Activated gamma-delta T cell treated with anti-CD3 and anti-CD28 coated beads, Interleukin-2, amount 50 U/mL, for 16 hours (primary cell): Measurements from ENCODE around the gene OTOS.

Experiments used
- DNase-seq: peaks from one replicate; pipeline ENCODE4 v3.0.0-alpha.2; 2020; ENCODE audit warnings: low read depth

The OTOS gene

DNA sequence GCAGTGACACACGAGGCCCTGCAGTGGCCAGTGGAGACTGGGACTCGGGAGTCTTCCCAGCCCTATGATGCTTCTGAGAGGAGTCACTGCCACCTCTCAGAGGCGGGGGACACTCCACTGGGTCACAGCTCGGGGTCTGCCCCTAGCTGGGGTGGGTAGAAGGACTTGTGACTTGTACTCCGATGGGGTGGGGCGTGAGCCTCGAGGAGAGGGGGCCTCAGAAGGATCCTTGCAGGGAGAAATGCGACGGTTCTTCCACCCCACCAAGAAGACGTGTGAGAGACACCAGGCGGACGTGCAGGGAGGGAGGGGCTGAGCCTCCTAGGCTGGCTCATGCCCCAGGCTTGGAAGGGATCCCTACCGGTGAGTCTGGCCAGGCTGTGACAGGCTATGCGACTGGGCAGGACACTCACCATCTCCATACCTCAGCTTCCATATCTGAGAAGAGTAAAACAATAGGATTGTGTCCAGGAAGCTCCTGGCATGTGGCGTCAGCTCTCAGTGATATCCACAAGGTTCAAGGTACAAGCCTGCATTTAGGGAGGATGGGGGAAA is 11.1 kb upstream of the OTOS start:
- no peak for DNase-seq

- no peak for DNase-seq
Measured at GRCh38 chr2:240149943-240150784, 9.7 kb upstream of the OTOS start.

DNA sequence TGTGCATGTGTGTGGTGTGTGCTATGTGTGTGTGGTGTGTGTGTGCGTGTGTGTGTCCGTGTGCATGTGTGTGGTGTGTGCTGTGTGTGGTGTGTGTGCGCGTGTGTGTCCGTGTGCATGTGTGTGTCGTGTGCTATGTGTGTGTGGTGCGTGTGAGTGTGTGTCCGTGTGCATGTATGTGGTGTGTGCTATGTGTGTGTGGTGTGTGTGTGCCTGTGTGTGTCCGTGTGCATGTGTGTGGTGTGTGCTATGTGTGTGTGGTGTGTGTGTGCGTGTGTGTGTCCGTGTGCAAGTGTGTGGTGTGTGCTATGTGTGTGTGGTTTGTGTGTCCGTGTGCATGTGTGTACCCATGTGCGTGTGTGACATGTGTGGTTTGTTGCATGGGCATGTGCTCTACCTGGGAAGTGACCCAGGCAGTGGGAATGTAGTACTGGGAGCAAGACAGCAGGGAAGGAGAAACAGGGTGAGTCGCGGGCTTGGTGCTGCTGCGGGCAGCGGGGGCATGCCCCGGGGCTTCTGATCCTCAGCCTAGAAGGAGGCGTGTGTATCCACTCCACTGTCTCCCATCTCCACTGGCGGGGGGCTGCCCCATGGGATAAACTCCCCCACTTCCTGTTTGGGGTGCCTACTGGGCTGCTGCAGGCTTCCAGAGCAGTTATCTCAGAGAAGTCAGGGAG is 7.6 kb upstream of the OTOS start:
- no peak for DNase-seq

GRCh38 chr2:240147382-240147781 is 6.9 kb upstream of the OTOS start:
- no peak for DNase-seq

GRCh38 chr2:240146627-240147278 is 6.3 kb upstream of the OTOS start:
- DNase-seq: no peak

DNA sequence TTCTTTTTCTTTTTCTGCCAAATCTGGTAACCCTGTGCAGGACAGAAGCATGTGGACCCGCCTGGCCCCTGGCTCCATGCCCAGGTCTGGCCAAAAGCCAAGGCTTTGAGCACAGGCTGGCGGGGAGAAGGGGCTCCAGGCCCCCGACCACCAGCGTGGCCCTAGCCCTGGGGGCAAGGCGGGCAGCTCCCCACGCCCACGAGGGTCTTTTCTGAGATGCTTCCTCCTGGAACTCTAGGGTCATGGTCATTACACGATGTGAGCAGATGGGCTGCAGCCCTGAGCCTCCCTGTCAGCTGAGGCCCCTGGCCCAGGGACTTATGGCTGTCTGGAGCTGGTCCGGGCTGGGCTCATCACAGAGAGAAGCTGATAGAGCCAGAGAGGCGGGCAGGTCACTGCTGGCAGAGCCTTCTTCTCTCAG is 5.7 kb upstream of the OTOS start:
- DNase-seq: no peak

- no peak for DNase-seq
Measured at GRCh38 chr2:240145461-240145860, 5.0 kb upstream of the OTOS start.

- no peak for DNase-seq
Measured at GRCh38 chr2:240144649-240145261, 4.3 kb upstream of the OTOS start.

GRCh38 chr2:240143801-240144648 is 3.6 kb upstream of the OTOS start:
- DNase-seq: peak; percentile 77

- no peak for DNase-seq
Measured at GRCh38 chr2:240143276-240143675, 2.8 kb upstream of the OTOS start.

DNA sequence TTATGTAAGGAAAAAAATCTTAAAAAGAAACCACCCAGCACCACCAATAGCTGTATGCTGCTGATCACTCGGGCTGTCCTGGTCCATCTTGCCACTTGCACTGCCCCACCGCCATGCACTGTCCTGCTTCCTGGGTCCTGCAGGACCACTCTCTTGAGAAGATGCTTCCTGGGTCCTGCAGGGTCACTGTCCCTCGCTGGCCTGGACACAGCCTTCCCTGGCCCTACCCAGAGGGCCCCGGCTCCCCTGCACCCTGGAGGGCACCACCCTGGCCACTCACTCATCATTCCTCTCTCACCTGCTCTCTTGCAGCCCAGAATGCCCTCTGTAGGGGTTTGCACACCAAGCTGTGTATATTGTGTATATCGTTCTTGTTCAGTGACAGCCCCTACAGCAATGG is 2.4 kb upstream of the OTOS start:
- DNase-seq: no peak

DNA sequence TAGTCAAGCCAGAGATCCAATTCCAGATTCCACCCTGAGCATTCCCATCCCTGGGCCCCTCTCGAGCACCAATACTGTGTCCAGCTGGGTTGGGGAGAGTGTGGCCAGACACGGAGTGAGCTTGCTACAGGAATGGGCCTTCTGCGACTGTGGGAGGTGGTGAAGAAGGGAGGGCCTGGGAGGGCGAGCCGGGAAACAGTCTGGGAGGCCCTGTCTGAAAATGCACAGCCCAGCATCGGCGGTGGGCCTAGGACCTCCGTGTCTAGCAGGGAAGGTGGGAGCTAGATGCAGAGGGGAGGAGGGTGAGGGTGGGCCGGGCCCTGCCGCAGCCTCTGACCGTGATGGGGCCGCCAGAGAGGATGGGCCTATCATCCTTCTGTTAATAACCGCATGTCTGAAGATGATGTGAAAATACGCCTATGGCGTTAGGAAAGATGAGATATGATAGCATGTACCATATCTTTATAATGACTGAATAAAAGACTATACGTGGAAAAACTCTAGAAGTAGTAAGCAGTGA is 1.9 kb upstream of the OTOS start:
- no peak for DNase-seq

GRCh38 chr2:240141736-240142135 is 1.3 kb upstream of the OTOS start:
- DNase-seq: no peak

DNA sequence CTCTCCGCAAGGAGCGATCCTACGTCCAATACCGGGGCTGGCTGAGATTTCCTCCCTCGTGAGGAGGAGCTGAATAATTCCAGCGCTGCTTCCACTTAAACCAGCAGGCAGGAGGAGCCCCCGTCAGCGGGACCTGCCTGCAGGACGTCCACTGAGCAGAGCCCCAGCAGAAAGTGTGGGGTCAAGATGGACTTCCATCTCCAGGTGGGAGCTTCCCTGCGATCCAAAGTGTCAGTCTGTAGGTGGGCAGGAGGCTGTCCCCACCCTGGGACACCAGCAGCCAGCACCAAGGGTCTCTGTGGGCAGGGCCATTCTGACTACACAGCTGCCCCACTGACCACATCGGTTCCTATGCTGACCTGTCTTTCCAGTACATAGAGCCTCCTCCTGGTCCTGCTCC is 462 bp upstream of the OTOS start:
- no peak for DNase-seq

GRCh38 chr2:240139666-240140393 is 628 bp downstream of the OTOS start:
- DNase-seq: no peak

DNA sequence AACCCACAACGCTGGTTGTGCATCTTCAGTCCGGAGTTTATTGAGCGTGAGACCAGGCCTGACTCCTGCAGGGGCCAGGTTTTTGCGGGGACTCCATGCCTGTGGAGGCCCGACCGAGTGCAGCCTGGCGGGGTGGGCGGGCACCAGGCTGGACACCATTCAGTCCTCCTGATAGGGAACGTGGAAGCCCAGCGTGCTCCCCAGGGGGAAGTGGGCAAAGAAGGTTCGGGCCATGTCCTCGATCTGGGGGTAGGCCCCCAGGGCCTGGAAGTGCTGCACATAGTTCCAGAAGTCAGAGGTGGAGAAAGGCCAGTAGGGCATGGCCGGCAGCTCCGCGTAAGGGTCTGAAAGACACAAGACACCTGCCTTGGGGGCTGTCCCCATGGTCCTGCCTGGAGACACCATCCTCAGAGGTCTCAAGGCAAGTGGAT is 1.4 kb downstream of the OTOS start:
- no peak for DNase-seq

- DNase-seq: no peak
Measured at GRCh38 chr2:240138254-240138984, 2.0 kb downstream of the OTOS start.

DNA sequence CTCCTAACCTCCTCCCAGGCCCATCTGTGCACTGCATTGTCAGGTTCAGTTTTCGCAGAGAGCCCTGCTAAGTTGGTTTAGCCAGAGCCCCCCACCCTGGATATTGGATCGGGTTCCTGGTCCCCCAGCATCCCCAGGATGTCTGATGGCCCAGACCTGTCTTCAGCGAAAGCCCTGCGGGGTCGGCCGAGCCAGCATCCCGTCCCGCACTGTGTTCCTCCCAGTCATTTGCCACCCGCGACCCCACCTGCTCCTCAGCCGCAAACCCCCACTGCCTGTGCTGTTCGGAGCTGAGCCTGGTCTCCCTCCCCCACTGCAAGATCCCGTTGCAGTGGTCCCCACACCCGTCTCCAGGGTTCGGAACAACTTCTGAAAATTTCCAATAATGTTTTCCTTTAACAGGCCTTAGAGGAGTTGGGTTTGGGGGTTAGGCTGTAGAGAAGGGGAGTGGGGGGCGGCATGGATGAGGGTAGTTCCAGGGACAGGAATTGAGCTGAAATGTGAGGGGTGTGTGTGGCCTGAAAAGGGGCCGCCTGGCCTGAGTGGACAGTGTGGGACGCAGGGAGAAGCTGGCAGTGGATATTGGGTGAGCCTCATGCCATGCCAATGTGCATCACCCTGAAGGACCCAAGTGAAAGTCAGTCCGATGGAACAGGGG is 2.7 kb downstream of the OTOS start:
- no peak for DNase-seq

DNA sequence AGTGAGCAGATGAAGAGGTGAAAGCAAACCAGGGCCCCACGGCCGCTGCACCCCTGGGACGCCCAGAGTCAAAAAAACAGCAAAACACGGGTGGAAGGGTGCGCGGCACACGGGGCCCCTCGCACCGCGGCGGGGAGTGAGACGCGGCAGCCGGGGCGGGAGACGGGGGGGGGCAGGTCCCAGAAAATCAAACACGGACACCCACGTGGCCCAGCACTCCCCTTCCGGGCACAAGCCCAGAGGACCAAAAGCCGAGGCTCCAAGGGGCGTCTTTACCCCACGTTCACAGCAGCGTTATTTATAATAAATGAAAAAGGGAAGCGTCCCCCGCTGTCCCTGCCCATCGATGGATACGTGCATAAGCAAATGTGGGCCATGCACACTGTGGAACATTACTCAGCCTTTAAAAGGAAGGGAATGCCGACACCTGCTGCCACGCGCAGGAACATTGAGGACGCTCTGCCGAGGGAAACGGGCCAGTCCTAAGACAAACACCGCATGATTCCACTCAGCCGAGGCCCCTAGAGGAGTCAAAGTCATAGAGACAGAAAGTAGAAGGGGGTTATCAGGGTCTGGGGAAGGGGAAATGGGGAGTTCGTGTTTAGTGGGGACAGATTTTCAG is 3.7 kb downstream of the OTOS start:
- DNase-seq: no peak
